ENCODE data around the gene PLXDC1.
"Not testable (repeated sequence)": the region's sequence is repeated elsewhere in the genome, so short reads cannot be mapped to it uniquely, and the experiment has no call there.

PLXDC1 gene

DNA sequence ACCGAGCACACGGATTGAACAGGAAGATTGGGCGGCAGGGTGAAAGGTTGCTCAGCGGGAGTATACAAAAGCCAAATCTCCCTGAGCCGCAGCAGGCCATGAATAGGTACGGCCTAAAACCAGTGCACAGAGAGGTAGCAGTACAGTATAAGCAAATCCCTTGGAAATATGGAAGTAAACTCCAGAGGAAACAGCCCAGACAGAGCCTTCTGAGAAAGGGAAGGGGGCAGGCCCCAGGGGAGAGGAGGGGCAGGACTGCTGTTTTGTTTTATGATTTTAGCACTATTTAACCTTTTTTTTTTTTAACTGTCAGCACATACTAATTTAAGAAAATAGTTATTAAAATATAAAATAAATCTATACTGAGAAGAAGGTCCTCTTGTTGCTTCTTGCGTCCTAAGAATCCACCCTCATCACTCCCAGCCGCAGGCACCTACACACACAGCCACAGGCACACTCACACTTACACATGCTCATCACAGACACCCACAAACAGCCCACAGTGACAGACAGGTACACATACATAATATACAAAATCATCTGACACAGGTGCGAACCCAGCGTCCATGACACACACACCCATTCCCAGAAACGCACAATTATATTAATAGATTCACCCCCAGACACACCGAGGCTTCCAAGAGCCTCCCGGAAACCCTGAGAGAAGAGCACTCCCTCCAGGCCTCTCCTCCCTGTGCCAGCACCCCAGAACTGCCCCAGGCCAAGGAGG is 12.8 kb downstream of the PLXDC1 start:
- no peak for ATAC-seq
- DNase-seq, result no peak
- no peak overlapping the region for H3K4me3 Mint-ChIP-seq
- H3K4me1 Mint-ChIP-seq, result peaks cover 4% of the 10 kb centered on the region
- no peaks in the 10 kb centered on the region for H3K27me3 Mint-ChIP-seq
- no peaks in the 10 kb centered on the region for H3K9me3 Mint-ChIP-seq
- H3K36me3 Mint-ChIP-seq (ENCODE audit: low read depth), result no peaks in the 10 kb centered on the region
- no peak overlapping the region for H3K27ac Mint-ChIP-seq

DNA sequence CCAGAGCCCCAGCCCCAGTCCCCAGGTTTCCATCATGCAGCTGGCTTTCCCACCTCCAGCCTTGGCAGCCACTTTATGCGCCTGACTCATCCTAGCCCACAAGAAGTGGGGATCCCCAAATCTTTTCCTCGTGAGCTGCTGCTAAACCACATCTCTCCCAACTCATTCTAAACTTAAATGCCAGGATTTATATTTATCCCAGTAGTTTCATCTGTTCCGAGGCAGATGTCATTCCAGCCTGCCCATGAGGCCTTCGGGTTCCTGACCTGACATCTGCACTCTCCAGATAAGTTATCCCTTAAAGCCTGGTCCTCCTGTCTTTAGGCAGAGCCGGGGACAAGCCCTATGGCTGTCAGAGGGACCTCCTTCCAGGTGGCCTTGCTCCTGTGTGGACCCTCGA is 16.6 kb downstream of the PLXDC1 start:
- Mint-ChIP-seq H3K4me3 (no peak overlapping the region), H3K36me3 (ENCODE audit: low read depth) (no peaks in the 10 kb centered on the region), H3K9me3 (no peaks in the 10 kb centered on the region), H3K27me3 (no peaks in the 10 kb centered on the region), H3K27ac (no peak overlapping the region), H3K4me1 (peaks cover 4% of the 10 kb centered on the region)
- no peak for ATAC-seq
- no peak for DNase-seq

DNA sequence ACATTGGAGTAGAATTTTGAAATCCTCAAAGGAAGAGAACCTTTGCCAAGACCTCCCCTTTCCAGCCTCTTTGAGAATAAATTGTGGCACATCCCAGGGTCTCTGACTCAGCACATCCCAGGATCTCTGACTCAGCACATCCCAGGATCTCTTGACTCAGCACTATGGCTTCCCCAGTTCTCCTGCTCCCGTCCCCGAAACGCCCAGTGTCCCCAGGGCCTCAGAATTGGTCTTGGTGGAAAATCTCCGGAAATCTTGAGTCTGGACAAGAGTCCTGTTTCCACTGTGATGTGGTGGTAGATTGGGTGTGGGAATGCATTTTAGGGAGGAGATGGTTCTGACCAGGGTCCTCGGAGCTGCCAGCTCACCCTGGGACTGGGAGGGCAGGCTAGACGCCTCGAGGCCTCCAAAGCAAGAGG is 19.2 kb downstream of the PLXDC1 start:
- no peaks in the 10 kb centered on the region for H3K9me3 Mint-ChIP-seq
- ATAC-seq (no peak), DNase-seq (no peak)
- no peaks in the 10 kb centered on the region for H3K36me3 Mint-ChIP-seq (ENCODE audit: low read depth)
- H3K27me3 Mint-ChIP-seq, result no peaks in the 10 kb centered on the region
- no peak overlapping the region for H3K4me3 Mint-ChIP-seq
- H3K4me1 Mint-ChIP-seq, result peaks cover 4% of the 10 kb centered on the region
- H3K27ac Mint-ChIP-seq, result no peak overlapping the region

DNA sequence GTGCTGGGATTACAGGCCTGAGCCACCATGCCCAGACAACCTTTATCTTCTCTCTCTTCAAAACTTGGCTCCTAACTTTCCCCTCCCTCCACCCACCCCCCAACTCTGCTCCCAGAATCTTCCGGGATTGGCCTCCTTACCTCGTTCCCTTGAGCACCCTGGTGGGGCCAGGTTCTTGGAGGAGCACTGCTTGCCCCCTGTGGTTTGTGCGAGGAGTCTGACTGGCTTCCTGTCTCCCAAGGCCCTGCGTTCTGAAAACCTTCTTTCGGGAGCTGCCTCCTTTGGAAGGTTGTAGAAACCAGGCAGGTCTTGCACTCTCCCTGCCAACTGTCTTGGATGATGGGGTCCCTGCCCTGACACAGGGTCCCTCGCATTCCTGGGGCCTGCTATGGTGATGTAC is 19.8 kb downstream of the PLXDC1 start:
- ATAC-seq, result no peak
- Mint-ChIP-seq H3K36me3 (ENCODE audit: low read depth) (no peaks in the 10 kb centered on the region), H3K4me1 (peaks cover 4% of the 10 kb centered on the region), H3K4me3 (no peak overlapping the region), H3K9me3 (no peaks in the 10 kb centered on the region), H3K27ac (no peak overlapping the region), H3K27me3 (no peaks in the 10 kb centered on the region)
- no peak for DNase-seq

DNA sequence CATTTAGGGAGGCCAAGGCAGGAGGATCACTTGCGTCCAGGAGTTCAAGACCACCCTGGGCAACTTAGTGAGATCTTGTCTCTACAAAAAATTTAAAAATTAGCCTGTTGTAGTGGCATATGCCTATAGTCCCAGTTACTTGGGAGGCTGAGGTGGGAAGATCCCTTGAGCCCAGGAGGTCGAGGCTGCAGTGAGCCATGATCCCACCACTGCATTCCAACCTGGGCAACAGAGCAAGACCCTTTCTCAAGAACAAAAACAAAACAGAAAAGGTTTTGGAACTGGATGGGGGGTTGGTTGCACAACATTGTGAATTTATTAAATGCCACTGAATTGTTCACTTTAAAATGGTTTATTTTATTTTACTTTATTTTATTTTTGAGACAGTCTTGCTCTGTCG is 21.2 kb downstream of the PLXDC1 start:
- no peak for DNase-seq
- peaks cover 4% of the 10 kb centered on the region for H3K4me1 Mint-ChIP-seq
- no peaks in the 10 kb centered on the region for H3K9me3 Mint-ChIP-seq
- no peak overlapping the region for H3K4me3 Mint-ChIP-seq
- H3K27ac Mint-ChIP-seq, result no peak overlapping the region
- ATAC-seq, result no peak
- H3K27me3 Mint-ChIP-seq, result no peaks in the 10 kb centered on the region
- no peaks in the 10 kb centered on the region for H3K36me3 Mint-ChIP-seq (ENCODE audit: low read depth)

DNA sequence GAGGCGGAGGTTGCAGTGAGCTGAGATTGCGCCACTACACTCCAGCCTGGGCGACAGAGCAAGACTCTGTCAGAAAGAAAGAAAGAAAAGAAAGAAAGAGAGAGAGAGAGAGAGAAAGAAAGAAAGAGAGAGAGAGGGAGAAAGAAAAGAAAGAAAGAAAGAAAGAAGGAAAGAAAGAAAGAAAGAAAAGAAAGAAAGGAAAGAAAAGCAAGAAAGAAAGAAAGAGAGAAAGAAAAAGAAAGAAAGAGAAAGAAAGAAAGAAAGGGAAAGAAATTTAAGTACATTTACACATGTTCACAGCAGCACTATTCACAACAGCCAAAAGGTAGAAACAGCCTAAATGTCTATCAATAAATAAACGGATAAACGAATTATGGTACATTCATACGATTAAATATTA is 21.9 kb downstream of the PLXDC1 start:
- not testable (repeated sequence) for H3K27ac Mint-ChIP-seq; ATAC-seq; H3K9me3 Mint-ChIP-seq; H3K27me3 Mint-ChIP-seq; H3K4me1 Mint-ChIP-seq; DNase-seq; H3K36me3 Mint-ChIP-seq (ENCODE audit: low read depth); H3K4me3 Mint-ChIP-seq

DNA sequence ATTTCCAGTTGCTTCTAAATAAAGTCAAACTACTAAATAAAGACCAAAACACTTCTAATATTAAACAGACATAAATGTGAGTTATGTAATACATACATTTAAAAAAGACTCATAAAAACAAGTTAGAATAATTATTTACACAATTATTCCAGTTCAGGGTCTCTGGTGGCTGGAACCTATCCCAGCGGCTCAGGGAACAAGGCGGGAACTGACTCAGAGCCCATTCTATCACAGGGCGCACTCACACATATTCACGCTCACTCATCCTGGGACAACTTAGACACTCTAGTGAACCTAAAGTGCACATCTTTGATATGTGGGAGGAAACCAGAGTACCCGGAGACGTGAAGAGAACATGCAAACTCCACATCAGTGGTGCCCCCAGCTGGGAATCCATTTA is 25.0 kb downstream of the PLXDC1 start:
- no peak overlapping the region for H3K4me3 Mint-ChIP-seq
- no peak overlapping the region for H3K27ac Mint-ChIP-seq
- ATAC-seq (no peak), DNase-seq (no peak)
- H3K9me3 Mint-ChIP-seq, result no peaks in the 10 kb centered on the region
- H3K36me3 Mint-ChIP-seq (ENCODE audit: low read depth), result no peaks in the 10 kb centered on the region
- H3K27me3 Mint-ChIP-seq, result no peaks in the 10 kb centered on the region
- no peaks in the 10 kb centered on the region for H3K4me1 Mint-ChIP-seq

DNA sequence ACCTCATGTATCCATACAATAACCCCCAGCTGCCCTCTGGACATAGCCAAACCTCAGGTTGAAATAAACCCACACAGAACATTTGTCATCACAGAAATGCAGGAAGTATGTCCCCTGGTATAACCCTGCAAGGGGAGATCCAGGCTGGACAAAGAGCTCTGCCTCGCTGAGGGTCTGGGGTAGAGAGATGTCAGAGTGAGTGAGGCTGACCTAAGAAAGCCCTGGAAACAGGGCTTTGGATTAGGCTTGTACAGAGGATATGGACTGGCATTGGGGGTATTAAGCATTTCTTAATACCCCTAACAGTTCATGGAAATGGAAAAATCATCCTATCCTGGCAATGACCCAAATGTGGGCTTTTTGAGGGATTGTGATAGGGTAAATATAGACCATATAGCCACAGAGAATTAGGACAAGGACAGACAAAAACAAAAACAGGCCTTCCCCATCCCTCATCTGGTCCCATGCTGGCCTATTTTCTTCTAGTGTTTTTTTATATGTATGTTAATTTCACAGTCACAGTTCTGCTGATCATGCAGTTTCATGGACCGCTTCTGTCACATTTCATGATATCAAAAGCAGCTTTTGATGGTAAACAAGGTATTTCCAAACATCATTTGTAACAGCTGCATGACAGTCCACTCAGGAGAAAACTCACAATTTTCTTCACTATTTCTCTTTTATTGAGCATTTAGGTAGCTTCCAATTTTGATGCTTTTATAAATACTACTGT is 26.1 kb downstream of the PLXDC1 start:
- Mint-ChIP-seq H3K36me3 (ENCODE audit: low read depth) (no peaks in the 10 kb centered on the region), H3K4me1 (no peaks in the 10 kb centered on the region)

DNA sequence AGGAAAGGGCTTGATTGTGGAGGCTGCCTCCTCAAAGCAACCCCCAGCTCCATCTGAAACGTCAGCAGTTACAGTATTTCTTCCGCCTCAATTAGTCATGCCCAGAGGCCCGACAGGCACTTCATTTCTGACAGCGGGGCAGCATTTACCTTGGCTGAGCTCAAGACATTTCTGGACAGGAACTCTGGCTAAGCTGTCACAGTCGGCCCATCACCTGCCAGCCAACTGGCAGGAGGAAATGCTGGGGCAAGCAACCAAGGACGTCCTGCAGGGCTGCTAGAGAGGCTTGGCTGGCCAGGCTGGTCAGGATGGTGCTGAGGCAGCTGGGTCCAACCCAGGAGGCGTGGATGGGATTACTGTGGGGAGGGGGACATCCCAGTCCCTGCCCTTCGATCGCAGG is 27.8 kb downstream of the PLXDC1 start:
- H3K27ac Mint-ChIP-seq, result no peak overlapping the region
- H3K27me3 Mint-ChIP-seq, result no peaks in the 10 kb centered on the region
- H3K36me3 Mint-ChIP-seq (ENCODE audit: low read depth), result no peaks in the 10 kb centered on the region
- DNase-seq, result no peak
- ATAC-seq, result no peak
- H3K9me3 Mint-ChIP-seq, result no peaks in the 10 kb centered on the region
- peaks cover 4% of the 10 kb centered on the region for H3K4me1 Mint-ChIP-seq
- H3K4me3 Mint-ChIP-seq, result no peak overlapping the region

More for the DNA sequence above, 26.1 kb downstream of the PLXDC1 start:
- Mint-ChIP-seq H3K4me3 (no peak overlapping the region), H3K9me3 (no peaks in the 10 kb centered on the region), H3K27me3 (no peaks in the 10 kb centered on the region), H3K27ac (no peak overlapping the region)
- DNase-seq (no peak), ATAC-seq (no peak)

DNA sequence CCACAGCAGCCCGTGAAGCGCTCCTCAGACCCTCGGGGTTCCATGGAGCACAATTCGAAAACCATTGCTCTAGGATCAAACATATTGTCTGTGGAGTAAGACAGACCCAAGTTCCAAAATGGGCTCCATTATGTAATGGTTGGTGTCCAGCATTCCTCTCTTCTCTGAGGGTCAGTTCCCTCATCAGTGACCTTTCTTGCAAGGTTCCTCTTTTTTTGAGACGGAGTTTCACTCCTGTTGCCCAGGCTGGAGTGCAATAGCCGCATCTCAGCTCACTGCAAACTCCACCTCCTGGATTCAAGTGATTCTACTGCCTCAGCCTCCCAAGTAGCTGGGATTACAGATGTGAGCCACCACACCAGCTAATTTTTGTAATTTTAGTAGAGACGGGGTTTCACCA is 28.4 kb downstream of the PLXDC1 start:
- Mint-ChIP-seq H3K4me1 (peaks cover 7% of the 10 kb centered on the region), H3K27me3 (no peaks in the 10 kb centered on the region), H3K4me3 (no peak overlapping the region), H3K9me3 (no peaks in the 10 kb centered on the region), H3K27ac (no peak overlapping the region), H3K36me3 (ENCODE audit: low read depth) (no peaks in the 10 kb centered on the region)
- ATAC-seq (no peak), DNase-seq (no peak)

DNA sequence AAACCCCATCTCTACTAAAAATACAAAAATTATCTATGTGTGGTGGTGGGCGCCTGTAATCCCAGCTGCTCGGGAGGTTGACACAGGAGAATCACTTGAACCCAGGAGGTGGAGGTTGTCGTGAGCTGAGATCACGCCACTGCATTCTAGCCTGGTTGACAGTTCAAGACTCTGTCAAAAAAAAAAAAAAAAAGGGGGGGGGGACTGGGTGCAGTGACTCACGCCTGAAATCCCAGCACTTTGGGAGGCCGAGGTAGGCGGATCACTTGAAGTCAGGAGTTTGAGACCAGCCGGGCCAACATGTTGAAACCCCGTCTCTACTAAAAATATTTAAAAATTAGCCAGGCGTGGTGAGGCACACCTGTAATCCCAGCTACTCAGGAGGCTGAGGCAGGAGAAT is 29.5 kb downstream of the PLXDC1 start:
- H3K27me3 Mint-ChIP-seq; H3K27ac Mint-ChIP-seq; ATAC-seq; DNase-seq; H3K36me3 Mint-ChIP-seq (ENCODE audit: low read depth); H3K9me3 Mint-ChIP-seq; H3K4me1 Mint-ChIP-seq; H3K4me3 Mint-ChIP-seq: not testable (repeated sequence)

DNA sequence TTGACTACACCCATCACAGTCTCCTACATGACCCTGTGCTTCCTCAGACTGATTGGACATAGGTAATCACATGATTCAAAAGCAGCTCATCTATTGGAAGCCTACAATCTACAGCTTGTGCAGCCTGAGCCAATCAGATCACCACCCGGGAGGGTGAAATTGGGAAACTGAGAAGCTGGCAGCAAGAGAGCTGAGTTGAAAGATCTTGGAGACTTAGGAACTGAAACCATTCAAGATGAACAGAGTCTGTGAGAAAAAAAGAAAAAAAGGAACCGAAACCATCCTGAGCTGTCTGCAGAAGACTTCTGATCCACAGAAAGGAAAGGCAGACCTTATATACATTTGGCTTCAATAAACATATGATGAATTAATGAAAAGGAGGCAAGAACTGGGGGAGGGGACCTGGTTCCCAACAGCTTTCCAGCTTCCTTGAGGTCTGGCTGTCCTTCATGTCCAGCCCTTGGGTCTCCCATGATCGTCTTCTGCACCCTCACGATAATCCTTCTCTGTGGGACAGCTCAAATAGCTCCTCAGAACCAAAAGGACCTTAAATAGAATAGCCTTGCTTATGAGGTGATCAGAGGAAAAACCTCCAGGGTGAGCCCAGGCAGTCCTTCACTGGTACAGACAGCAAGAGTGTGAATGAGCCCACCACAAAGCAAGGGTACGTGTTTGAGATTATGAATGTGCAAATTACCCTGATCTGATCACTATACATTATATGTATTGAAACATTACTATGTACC is 32.6 kb downstream of the PLXDC1 start:
- no peak for DNase-seq
- ATAC-seq, result no peak
- no peaks in the 10 kb centered on the region for H3K9me3 Mint-ChIP-seq
- H3K4me3 Mint-ChIP-seq, result peak overlapping the region; percentile 10
- no peak overlapping the region for H3K27ac Mint-ChIP-seq
- H3K4me1 Mint-ChIP-seq, result peaks cover 7% of the 10 kb centered on the region
- no peaks in the 10 kb centered on the region for H3K27me3 Mint-ChIP-seq
- H3K36me3 Mint-ChIP-seq (ENCODE audit: low read depth), result no peaks in the 10 kb centered on the region

DNA sequence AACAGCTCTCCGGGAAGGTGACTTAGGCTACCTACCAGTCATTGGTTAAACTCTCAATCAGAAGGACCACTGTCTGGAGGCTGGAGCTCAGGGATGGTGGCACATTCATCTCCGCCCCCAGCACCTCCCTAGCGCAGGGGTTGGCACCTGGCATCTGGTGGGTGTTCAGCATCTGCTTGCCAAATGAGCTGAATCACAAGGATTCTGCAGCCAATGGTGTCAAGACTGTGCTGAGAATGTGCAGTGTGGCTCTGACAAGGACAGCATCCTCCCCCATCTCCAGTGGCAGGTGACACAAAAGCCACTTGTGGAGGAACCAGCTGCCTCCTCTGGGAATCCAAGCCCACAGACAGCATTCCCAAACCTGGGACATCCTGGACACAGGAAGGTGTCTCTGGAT is 35.2 kb downstream of the PLXDC1 start:
- no peak for ATAC-seq
- Mint-ChIP-seq H3K9me3 (no peaks in the 10 kb centered on the region), H3K27ac (no peak overlapping the region), H3K4me3 (no peak overlapping the region), H3K36me3 (ENCODE audit: low read depth) (no peaks in the 10 kb centered on the region), H3K4me1 (peaks cover 7% of the 10 kb centered on the region), H3K27me3 (no peaks in the 10 kb centered on the region)
- no peak for DNase-seq

DNA sequence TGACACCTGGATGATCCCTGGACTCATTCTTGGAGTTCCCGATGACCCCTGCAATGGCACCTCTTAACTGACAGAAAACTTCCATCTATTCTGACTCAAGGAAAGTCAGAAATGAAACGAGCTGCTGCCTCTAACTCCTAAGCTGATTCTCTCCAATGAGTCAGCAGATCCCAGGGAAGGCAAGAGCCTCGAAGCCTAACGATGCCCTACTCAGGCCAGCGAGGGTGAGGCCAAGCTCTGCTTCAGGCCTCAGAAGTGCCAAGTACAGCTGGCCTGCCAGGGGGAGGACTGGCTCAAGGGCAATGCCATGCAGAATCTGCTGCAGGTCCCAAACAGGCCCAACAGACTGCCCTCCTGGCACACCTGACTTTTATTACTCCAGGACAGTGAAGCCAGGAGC is 36.3 kb downstream of the PLXDC1 start:
- H3K36me3 Mint-ChIP-seq (ENCODE audit: low read depth), result no peaks in the 10 kb centered on the region
- DNase-seq (no peak), ATAC-seq (no peak)
- H3K4me1 Mint-ChIP-seq, result peaks cover 7% of the 10 kb centered on the region
- no peak overlapping the region for H3K27ac Mint-ChIP-seq
- no peaks in the 10 kb centered on the region for H3K27me3 Mint-ChIP-seq
- H3K9me3 Mint-ChIP-seq, result no peaks in the 10 kb centered on the region
- H3K4me3 Mint-ChIP-seq, result no peak overlapping the region

DNA sequence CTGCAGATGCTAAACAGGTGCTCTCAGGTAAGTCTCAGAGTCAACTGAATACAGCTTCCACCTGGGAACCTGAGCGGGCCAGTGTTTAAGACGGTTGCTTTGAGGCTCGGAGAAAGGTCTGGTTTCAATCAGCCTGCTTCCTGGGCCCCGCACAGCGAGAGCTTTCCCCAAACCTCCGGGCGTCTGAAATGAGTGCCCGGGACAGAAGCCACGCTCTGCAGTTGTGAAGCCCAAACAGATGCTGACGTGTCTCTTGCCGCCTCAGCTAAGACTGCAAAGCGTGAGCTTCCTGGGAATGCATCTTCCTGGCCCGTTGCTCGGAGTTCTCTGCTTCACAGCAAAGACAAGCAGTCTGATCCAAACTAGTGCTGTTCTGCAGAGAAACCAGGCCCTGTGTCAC is 36.7 kb downstream of the PLXDC1 start:
- Mint-ChIP-seq H3K9me3 (no peaks in the 10 kb centered on the region), H3K27me3 (no peaks in the 10 kb centered on the region), H3K36me3 (ENCODE audit: low read depth) (no peaks in the 10 kb centered on the region), H3K4me1 (peaks cover 7% of the 10 kb centered on the region), H3K4me3 (no peak overlapping the region), H3K27ac (no peak overlapping the region)
- ATAC-seq (no peak), DNase-seq (no peak)

All from activated naive CD8-positive, alpha-beta T cell treated with anti-CD3 and anti-CD28 coated beads, Interleukin-2, amount 50 U/mL, for 24 hours (primary cell).